ENCODE measurements around the gene GSC2. TPM values are rescaled to one million over a fixed set of nuclear protein-coding genes. Genes with fewer than 3 reads are reported as not detected.

The GSC2 gene
- total RNA-seq, 1 experiment from 2014 or later = not detected

DNA sequence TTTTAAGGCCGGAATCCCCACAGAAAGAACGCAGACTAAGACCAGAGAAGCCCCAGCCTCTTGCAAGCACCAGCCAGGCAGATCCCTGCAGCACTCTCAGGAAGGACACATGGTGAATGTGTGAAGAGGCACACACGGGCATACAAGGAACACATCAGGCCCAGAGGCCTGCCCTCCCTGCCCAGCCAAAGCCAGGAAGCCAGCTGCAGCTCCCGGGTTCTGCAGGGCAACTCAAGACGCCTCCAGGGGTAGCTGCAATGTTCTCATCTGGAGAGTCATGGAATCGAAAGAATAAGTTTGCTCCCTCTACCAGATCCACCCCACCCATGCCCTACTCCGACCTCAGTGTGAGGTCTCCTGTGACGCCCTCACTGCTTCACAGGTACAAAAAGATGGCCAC lies 30.1 kb downstream of the GSC2 start:
- no peak for DNase-seq (ENCODE audit: low read depth)

DNA sequence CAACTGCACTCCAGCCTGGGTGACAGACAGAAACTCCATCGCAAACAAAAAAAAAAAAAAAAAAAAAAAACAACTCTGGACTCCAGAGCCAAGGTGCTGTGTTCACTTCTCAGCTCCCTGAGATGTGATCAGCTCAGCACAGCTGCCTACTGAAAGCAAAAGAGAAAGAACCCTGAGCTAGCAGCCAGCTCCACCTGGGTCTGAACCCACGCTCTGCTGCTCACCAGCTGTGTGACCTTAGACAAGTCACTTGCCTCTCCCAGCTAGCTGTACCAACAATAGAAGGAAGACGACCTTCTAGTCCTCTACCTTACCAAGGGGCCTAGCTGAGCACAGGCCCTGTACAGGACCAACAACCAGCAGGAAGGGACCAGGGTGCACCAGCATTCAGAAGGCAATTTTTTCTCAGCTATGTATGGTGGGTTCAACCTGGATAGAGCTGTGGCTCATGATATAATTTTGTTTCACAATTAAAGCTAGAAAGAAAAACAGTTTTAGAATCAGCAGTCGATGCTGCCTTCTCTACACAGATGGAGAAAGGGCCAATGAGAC lies 31.7 kb downstream of the GSC2 start:
- no peak for DNase-seq (ENCODE audit: low read depth)

DNA sequence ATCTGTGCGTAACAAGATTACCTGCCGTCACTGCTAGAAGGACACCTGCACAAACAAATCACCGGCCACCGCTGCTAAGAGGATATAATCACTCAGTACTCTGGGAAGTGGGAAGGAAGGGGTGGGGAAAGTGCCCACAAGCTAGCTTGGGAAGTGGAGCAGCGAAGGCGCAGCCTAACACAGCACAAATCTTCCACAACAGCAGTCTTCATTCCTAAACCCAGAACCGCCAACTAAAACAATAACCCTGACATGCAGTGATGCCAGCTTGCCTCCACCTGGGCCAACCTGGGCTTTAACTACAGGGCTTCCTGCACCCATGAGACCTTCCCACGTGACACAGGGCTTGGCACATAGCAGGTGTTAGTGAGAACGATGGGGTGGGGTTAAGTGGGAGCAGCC lies 33.0 kb downstream of the GSC2 start:
- no peak for DNase-seq (ENCODE audit: low read depth)

GRCh38 chr22:19115628-19116027 lies 34.5 kb downstream of the GSC2 start:
- DNase-seq (ENCODE audit: low read depth) = no peak

DNA sequence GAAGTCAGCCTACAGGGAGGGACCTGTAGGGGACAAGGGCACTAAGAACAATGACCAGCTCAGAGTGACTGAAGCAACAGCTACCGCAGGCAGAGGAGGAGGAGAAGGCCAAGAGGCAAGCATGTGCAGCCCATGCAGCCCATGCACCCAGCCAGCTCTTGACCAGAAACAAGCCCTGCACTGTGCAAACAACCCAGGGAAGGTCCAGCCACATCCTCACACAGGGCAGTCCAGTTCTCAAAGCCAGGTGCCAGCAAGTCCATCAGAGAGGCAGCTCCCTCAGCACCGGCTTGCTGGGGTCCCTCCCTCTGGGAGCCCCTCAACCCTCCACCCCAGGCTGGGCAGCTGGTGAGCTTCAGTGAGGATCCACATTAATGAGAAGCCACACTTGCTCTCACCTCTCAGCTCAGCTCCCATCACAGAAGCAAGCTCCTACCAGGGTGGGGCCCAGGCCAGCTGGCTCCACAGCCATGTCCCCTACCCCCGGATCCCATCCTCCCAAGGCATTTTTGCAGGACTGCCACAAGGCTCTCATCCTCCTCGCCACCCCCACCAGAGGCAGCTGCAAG lies 35.0 kb downstream of the GSC2 start:
- no peak for DNase-seq (ENCODE audit: low read depth)

DNA sequence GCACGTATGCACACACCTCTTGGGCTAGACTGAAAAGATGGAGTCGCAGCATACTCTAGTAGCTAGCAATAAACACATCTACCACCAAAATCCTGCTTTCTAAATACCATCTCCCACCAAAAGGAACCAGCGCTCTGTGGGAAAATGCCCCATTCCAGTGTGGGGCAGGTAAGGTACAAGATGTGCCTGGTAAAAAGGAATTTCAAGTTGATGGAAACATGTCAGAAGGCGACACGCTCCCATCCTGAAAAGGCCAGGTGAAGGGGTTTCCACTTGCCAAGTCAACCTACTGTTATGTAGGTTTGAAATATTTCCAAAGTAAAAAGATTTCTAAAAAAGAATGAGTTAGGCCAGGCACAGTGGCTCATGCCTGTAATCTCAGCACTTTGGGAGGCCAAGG lies 36.7 kb downstream of the GSC2 start:
- DNase-seq (ENCODE audit: low read depth) = no peak

DNA sequence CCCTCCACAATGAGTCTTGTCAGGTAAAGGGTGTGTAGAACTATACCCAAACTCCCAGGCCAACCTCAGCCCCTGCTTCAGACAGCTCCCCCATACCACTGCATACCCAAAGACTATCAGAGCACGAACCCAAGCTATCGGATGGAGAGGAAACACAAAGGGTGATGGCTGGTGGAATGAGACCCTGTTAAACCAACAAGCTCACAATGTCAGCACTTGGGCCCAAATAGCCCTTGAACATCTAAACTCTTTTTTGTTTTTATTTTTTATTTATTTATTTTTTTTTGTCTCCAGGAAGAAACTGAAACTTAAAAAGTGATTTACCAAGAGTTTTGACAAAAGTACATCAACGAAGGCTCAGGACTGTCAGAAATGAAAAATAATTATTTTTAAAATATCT lies 38.5 kb downstream of the GSC2 start:
- DNase-seq (ENCODE audit: low read depth) = no peak

DNA sequence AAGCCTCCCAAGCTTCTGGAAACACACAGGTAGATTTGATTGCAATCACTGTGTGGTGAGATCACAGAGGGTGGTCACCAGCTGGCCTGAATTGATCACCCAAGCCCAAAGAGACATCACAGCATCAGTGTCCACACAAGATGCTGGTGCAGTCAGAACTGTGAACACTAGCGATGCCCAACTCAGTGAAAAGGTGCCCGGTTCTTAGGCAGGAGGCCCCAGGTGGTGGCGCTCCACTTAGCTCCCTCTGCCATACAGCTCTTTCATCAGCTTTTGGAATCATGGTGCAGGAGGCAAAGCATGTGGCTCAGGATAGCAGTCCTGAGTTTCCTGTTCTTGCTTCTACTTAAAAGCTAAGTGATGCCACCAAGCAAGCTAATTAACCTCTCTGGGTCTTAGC lies 39.0 kb downstream of the GSC2 start:
- no peak for DNase-seq (ENCODE audit: low read depth)

DNA sequence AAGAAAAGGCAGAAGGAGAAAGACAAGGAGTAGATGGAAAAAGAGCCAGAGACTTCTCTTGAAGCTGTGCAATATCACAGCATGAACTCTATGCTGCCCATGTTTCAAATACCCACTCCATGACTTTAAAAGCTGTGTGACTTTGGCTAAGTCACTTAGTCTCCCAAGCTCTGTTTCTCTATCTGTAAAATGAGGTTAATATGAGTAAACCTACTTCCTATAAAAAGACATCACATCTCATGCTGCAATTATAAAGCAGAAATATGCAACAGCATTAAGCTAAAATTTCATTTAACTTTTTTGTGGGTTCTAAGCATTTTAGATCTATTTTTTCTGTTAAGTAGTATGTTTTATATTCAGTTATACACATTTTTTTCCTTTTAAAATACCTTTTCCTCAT lies 39.4 kb downstream of the GSC2 start:
- DNase-seq (ENCODE audit: low read depth) = no peak

DNA sequence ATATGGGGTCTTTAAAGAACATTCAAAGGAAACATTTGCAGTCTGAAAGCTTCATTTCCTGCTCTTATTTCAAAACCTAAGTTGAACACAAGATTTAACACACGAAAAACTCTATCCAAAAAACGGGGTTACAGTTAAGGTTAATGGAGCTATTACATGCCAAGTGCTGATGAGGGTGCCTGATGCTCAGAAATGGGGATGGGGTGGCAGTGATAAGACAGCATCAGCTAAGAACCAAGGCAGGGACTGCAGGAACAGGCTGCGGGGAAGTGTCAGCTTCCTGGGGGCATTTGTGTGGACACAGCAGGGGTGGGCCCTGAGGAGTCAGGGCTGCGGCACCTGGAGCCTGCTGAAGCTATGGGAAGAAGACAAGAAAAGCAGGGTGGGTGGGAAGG lies 40.0 kb downstream of the GSC2 start:
- DNase-seq (ENCODE audit: low read depth) = no peak

GRCh38 chr22:19109198-19110063 lies 40.7 kb downstream of the GSC2 start:
- DNase-seq (ENCODE audit: low read depth) = peak; percentile 50

GRCh38 chr22:19108807-19109197 lies 41.3 kb downstream of the GSC2 start:
- DNase-seq (ENCODE audit: low read depth) = peak; percentile 19

- DNase-seq (ENCODE audit: low read depth) = no peak
Measured at GRCh38 chr22:19107730-19108074, 42.4 kb downstream of the GSC2 start.

DNA sequence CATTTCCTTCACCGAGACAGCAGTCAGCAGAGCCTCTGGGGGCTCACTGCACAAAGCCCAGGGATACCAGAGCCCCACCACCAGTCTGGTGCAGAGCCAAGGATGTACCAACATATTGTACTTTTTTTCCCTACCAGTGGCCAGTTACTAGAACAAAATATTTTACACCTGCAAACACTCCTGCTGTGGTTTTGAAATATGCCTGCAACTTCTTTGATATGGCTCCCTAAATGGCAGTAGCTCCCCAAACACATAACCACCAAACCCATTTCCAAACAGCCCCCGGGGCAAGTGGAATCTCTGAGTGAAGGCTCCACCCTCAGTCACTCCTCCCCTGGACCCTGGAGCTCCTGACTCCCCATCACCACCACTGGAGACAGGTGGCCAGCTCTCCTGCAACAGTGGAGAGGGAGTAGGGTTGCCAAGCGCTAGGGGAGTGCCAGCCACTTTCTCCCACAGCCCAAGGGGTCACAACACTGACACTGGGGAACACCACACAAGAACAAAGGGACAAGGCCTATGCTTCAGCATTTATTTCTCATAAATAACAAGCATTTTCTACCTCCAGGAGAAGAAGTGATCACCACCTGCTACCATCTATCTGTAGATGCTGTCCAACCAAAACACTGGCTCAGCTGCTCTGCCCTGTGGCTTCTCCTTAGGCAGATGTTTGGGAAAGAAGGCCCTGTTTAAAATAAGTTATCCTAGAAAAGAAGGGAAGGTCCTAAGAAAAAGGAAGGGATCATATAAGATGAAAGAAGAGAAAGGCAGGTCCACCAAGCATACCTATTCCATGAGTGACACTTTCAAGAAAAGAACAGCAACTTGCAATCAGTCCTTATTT lies 43.0 kb downstream of the GSC2 start:
- no peak for DNase-seq (ENCODE audit: low read depth)

GRCh38 chr22:19105867-19106802 lies 44.0 kb downstream of the GSC2 start:
- no peak for DNase-seq (ENCODE audit: low read depth)

GRCh38 chr22:19105456-19105855 lies 44.6 kb downstream of the GSC2 start:
- DNase-seq (ENCODE audit: low read depth) = no peak

DNA sequence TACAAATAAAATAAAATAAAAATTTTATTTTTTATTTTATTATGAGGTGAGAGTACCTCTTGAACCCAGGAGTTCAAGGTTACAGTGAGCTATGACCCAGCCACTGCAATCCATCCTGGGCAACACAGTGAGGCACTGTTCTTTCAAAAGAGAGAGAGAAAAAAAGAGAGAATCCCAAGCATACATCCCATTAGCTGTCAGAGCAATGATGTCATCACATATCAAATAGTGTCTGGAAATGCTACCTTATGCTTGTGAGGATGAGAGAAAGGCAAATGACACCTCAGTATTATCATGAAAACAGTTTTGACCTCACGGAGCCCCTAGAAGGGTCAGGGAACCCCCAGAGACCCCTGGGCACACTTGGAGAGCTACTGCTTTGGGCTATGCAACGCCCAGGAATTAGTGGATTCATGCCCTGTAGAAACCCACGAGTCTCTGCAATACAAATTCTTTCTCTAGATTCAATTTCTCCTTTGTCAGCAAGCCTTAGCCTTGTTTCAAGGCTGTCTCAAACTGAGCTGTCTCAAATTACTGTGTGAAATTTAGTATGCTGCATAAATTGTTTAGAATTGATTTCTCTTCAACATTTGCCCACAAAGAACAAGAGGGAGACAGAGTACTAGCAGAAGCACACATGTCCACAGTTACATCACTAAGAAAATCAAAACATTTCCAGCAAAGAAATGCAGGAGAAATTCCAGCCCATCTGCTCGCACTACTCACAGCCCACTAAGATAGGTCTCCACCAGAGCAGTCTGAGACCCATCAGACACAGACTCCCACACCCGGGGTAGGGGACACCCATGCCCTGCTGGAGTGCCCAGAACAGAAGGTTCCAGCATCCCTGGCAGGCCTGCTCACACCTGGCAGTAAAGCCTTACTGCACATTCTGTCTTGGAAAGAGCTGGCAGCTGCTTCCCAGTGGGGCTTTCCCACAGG lies 45.9 kb downstream of the GSC2 start:
- no peak for DNase-seq (ENCODE audit: low read depth)

DNA sequence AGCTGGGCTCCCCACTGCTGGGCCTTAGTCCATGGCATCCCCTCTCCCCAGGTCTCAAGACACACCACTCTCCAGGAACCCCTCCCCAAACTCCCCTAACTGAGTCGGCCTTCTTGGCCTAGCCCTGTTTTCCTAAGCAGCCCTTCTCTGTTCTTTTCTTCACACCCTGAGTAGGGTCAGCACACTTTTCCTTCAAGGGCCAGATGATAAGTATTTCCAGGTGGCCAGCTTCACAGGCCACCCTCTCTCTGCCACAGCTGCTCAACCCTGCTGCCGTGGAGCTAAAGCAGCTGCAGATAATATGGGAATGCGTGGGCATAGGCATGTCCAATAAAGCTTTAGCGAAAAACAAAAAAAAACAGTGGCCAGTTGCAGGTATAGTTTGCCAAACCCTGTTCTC lies 51.9 kb downstream of the GSC2 start:
- no peak for DNase-seq (ENCODE audit: low read depth)

- no peak for DNase-seq (ENCODE audit: low read depth)
Measured at GRCh38 chr22:19097518-19097917, 52.6 kb downstream of the GSC2 start.

All from M059J (cell line).